ENCODE data around the gene TTLL10. TPM values are rescaled to one million over a fixed set of nuclear protein-coding genes. Genes with fewer than 3 reads are reported as not detected.
A peak's percentile ranks its signal among the peaks of the same experiment; 100 is the strongest.
"Not testable (repeated sequence)": the region's sequence is repeated elsewhere in the genome, so short reads cannot be mapped to it uniquely, and the experiment has no call there.

Gene TTLL10
- total RNA-seq, 2 experiments from 2014 or later, result not detected

DNA sequence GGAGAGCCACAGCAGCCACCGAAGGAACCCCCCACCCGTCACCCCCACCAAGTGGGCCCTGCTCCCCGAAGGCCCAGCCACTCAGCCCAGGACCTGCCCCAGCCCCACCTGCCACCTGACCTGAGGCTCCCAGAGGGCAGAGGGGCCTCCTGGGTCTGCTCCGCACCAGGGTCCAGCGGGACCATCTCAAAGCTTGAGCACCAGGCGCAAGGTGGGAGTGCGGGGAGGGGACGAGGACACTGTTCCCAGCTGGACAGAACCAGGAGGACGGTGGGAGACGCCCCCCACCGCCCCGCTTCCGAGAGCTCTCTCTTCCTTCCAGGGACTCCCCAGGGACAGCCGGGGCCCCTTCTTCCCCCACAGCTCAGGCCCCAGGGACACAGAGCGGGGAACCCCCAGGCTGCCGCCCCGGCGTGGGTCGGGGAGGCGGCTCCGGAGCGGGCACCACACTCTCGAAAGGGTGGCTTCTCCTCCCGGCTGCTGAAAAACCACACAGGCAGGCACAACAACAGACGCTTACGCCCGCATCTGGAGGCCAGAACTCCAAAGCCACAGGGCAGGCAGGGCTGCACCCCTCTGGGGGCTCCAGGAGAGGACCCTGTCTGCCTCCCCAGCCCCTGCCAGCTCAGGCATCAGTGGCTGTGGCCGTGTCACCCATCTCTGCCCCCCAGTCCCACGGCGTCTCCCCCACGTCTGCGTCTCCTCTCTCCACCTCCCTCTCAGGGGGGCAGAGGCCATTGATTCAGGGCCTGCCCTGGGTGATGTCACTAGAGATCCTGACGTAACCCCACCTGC is 1.9 kb upstream of the TTLL10 start:
- H3K27ac Mint-ChIP-seq, result peak overlapping the region; percentile 79
- DNase-seq (peak; percentile 71), ATAC-seq (peak; percentile 71)
- TF ChIP-seq, protein P1, sequence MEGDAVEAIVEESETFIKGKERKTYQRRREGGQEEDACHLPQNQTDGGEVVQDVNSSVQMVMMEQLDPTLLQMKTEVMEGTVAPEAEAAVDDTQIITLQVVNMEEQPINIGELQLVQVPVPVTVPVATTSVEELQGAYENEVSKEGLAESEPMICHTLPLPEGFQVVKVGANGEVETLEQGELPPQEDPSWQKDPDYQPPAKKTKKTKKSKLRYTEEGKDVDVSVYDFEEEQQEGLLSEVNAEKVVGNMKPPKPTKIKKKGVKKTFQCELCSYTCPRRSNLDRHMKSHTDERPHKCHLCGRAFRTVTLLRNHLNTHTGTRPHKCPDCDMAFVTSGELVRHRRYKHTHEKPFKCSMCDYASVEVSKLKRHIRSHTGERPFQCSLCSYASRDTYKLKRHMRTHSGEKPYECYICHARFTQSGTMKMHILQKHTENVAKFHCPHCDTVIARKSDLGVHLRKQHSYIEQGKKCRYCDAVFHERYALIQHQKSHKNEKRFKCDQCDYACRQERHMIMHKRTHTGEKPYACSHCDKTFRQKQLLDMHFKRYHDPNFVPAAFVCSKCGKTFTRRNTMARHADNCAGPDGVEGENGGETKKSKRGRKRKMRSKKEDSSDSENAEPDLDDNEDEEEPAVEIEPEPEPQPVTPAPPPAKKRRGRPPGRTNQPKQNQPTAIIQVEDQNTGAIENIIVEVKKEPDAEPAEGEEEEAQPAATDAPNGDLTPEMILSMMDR (IDR thresholded peaks at IDR 0.05), result no peak
- H3K4me1 Mint-ChIP-seq (ENCODE audit: low read depth), result peaks cover 28% of the 10 kb centered on the region
- H3K36me3 Mint-ChIP-seq (ENCODE audit: low read depth), result no peaks in the 10 kb centered on the region
- H3K9me3 Mint-ChIP-seq, result no peaks in the 10 kb centered on the region
- intact Hi-C loops (cut with micrococcal nuclease), result no loop called here
- CTCF ChIA-PET, result interaction anchor here (0.8 to 1.6 kb wide), 4 partner anchors 50 to 187 kb away, joined by 3 to 4 read pairs (median 4); no protein-coding TSS in a partner anchor
- H3K4me3 Mint-ChIP-seq, result peak overlapping the region; percentile 35
- POLR2A ChIA-PET, result interaction anchor here (0.6 to 1.6 kb wide), 7 partner anchors 11 to 139 kb away, joined by 3 to 5 read pairs (median 3); partner anchors contain the start of gene TNFRSF4
- H3K27me3 Mint-ChIP-seq, result peaks cover 4% of the 10 kb centered on the region

- Mint-ChIP-seq H3K4me1 (ENCODE audit: low read depth) (peaks cover 28% of the 10 kb centered on the region), H3K27me3 (peaks cover 7% of the 10 kb centered on the region), H3K4me3 (no peak overlapping the region), H3K27ac (no peak overlapping the region), H3K9me3 (no peaks in the 10 kb centered on the region), H3K36me3 (ENCODE audit: low read depth) (no peaks in the 10 kb centered on the region)
- no peak for DNase-seq
- ChIA-PET CTCF (interaction anchor here (2.5 kb wide), 1 partner anchor 51 kb away, joined by 15 read pairs; no protein-coding TSS in a partner anchor), POLR2A (no interaction called here)
- intact Hi-C loops (cut with micrococcal nuclease), result no loop called here
- TF ChIP-seq, protein P1 (IDR thresholded peaks at IDR 0.05), result no peak
- ATAC-seq, result peak; percentile 10
Observed at GRCh38 chr1:1173061-1173792, 453 bp upstream of the TTLL10 start.

- Mint-ChIP-seq H3K4me3 (no peak overlapping the region), H3K27ac (no peak overlapping the region), H3K4me1 (ENCODE audit: low read depth) (peaks cover 22% of the 10 kb centered on the region), H3K27me3 (peaks cover 4% of the 10 kb centered on the region), H3K36me3 (ENCODE audit: low read depth) (no peaks in the 10 kb centered on the region), H3K9me3 (no peaks in the 10 kb centered on the region)
- ATAC-seq (no peak), DNase-seq (no peak)
- ChIA-PET POLR2A (interaction anchor here (1.2 kb wide), 1 partner anchor 18 kb away, joined by 3 read pairs; no protein-coding TSS in a partner anchor), CTCF (interaction anchor here (1.2 to 2.5 kb wide), 3 partner anchors 12 to 54 kb away, joined by 3 to 15 read pairs (median 4); no protein-coding TSS in a partner anchor)
- intact Hi-C loops (cut with micrococcal nuclease), result no loop called here
- TF ChIP-seq, protein P1 (IDR thresholded peaks at IDR 0.05), result no peak
Observed at GRCh38 chr1:1175221-1176062, 1.8 kb downstream of the TTLL10 start.

DNA sequence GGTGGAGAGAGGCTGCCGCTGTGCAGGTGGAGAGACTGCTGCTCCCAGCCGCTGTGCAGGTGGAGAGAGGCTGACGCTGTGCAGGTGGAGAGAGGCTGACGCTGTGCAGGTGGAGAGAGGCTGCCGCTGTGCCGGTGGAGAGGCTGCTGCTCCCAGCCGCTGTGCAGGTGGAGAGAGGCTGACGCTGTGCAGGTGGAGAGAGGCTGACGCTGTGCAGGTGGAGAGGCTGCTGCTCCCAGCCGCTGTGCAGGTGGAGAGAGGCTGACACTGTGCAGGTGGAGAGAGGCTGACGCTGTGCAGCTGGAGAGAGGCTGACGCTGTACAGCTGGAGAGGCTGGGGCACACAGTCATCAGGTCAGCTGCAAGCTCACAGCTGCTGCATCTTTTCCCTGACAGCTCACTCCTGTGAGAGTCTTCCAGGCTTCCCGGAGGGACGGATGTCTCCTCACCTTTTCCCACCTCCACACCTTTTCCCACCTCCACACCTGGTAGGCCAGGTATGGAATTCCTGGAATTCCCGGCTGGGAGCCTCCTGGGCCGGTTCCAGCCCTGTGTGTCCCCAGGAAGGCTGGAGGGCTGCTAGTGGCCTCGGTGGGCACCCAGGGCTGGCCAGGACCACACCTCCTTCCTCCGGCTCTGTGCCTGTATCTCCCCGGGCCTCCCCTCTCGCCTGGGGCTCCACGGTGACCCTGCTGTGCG is 2.5 kb downstream of the TTLL10 start:
- H3K27ac Mint-ChIP-seq; H3K36me3 Mint-ChIP-seq (ENCODE audit: low read depth); DNase-seq; H3K4me3 Mint-ChIP-seq; H3K27me3 Mint-ChIP-seq; H3K9me3 Mint-ChIP-seq; ATAC-seq; intact Hi-C loops (cut with micrococcal nuclease): not testable (repeated sequence)
- POLR2A ChIA-PET, result interaction anchor here (1.2 kb wide), 1 partner anchor 17 kb away, joined by 3 read pairs; no protein-coding TSS in a partner anchor
- H3K4me1 Mint-ChIP-seq (ENCODE audit: low read depth), result peaks cover 22% of the 10 kb centered on the region
- CTCF ChIA-PET, result interaction anchor here (1.2 to 1.3 kb wide), 2 partner anchors 11 to 15 kb away, joined by 3 to 4 read pairs; no protein-coding TSS in a partner anchor

Measured in activated CD8-positive, alpha-beta T cell treated with anti-CD3 and anti-CD28 coated beads for 36 hours (primary cell).